AG10803 (cell line): ENCODE data around the gene ARFIP1.

Experiments
- DNase-seq: peaks from one replicate; pipeline ENCODE4 v3.0.0; 2010; ENCODE audit warnings: low read depth
- H3K4me3 ChIP-seq: 2 replicates; pipeline ENCODE4 v1.5.1; 2011; ENCODE audit warnings: mild to moderate bottlenecking, low read length, control low read depth
- CTCF ChIP-seq: conservative IDR thresholded peaks from 2 replicates; pipeline ENCODE4 v1.5.1; 2011; ENCODE audit warnings: mild to moderate bottlenecking, low read length, control low read depth, inconsistent platforms

ARFIP1 gene

GRCh38 chr4:152960082-152960481 lies 180.3 kb downstream of the ARFIP1 start:
- no peak overlapping the region for H3K4me3 ChIP-seq
- no peak for TF ChIP-seq CTCF
- no peak for DNase-seq

- H3K4me3 ChIP-seq, result no peak overlapping the region
- no peak for TF ChIP-seq CTCF
Measured at GRCh38 chr4:152961014-152961772, 181.4 kb downstream of the ARFIP1 start.

GRCh38 chr4:152961773-152962115 lies 182.0 kb downstream of the ARFIP1 start:
- no peak for DNase-seq
- TF ChIP-seq CTCF, result no peak
- no peak overlapping the region for H3K4me3 ChIP-seq

More at GRCh38 chr4:152961014-152961772, 181.4 kb downstream of the ARFIP1 start:
- DNase-seq, result no peak
